GM21576 (cell line): ENCODE results near the gene ASGR2.

Experiments used
- ATAC-seq: cut with Tn5 transposase; IDR thresholded peaks from one replicate; pipeline ENCODE4 v1.9.1; 2021; ENCODE audit warnings: mild to moderate bottlenecking, moderate library complexity; ENCODE audit not compliant: unreplicated experiment

ASGR2 gene

DNA sequence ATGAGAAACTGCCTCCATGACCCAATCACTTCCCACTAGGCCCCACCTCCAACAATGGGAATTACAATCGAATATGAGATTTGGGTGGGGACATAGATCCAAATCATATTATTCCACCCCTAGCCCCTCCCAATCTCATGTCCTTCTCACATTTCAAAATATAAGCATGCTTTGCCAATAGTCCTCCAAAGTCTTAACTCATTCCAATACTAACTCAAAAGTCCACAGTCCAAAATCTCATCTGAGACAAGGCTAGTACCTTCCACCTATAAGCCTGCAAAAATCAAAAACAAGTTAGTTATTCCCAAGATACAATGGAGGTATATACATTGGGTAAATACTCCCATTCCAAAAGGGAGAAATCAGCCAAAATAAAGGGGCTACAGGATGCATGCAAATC is 47.4 kb downstream of the ASGR2 start:
- ATAC-seq: no peak

DNA sequence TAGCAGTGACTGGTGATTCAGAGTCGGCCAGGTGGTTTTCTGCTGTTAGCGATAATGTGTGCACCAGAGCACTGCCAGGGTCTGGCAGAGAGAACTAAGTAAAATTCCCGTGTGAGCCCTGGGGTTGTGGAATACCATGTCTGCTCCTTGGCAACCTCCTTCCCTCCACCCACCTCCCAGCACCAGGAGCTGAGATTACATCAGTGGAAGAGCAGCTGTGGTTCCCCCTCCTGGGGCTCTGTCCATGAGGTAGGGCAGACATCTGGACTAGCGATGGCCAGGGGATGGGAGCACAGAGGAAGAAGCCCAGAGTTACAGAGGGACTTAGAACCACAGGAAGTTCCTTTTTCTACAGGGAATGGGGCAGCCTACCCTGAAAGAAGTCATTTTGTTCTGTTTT is 50.4 kb downstream of the ASGR2 start:
- ATAC-seq: no peak

DNA sequence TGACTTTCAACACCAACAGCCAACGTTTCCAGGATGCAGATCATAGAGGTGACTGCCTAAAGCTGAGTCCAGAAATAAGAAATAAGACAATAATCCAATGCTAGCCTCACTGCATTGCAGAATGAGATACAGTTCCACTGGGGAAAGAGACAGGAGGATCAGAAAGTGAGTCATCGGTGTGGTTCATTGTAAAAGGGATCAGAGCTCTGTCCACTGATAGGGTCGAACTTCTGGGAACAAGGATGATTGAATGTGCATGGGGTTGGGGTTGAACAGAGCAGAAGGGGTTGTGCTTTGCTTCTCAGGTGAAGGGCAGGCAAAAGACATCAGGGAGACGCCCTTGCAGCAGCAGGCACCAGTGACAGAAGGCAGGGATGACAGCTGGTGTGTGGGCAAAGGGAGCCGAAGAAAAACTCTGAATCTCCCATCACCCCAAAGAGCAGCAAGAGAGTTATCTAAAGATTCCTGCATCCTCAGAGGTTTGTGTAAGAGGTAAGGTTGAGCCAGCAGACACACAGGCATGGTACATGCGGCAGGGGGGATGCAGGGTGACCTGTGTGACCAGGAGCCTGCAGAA is 51.0 kb downstream of the ASGR2 start:
- ATAC-seq: no peak

DNA sequence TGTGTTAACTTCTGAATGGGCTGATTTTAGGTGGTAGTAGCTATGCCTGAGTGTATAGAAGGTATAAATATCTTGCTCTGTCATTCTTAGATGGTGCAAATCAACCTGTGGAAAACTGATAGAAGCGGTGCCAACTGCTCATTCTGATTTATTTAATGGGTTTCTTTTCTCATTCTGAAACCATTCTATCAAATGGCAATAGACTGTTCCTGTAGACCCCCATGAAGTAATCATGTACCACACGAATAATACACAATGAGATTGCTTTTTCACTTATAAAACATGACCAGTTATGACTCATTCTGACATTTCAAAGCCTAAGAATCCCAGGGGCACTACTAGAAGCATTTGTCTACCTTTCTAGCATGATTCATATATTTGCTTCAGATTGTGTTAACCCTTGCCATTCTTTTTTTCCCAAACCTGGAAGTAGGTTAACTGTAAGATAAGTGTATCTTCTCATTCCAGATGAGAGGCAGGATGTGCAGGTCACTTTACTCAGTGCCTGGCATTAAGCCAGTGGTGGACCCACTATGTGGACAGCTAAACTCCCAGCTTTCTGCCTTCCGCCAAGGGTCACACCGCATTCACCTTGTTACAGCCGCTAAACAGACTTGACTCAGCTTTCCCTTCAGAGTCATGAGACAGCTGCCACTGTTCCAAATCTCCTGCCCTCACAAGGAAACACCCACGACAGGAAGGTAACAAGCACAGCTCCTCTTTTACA is 54.3 kb downstream of the ASGR2 start:
- no peak for ATAC-seq

DNA sequence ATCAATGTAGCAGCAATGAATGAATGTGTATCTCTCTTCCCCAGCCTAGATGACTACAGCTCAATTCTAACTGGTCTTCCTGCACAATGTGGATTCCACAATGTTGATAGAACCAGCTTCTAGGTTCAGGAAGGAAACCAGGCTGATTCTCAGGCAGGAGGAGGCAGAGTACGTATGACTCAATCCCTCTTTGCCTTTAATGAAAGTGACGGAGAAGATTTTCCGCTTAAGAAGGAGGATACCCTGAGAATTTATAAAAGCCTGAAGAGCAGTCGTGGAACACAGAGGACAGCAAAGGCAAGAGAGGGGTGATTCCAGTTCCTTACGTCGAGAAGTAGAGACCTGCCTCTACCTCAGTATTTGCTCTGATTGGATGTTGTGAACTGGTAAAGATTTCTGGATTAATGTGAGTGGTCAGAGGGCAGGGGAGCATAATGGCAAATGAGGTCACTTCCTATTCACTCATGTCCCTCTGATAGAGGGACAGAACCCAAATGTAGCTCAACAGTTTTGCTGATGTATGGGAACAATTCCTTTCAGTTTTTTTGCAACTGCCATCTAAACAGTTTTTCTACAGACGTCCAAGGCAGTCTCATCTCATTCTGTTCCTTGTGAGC is 55.7 kb downstream of the ASGR2 start:
- ATAC-seq: no peak

DNA sequence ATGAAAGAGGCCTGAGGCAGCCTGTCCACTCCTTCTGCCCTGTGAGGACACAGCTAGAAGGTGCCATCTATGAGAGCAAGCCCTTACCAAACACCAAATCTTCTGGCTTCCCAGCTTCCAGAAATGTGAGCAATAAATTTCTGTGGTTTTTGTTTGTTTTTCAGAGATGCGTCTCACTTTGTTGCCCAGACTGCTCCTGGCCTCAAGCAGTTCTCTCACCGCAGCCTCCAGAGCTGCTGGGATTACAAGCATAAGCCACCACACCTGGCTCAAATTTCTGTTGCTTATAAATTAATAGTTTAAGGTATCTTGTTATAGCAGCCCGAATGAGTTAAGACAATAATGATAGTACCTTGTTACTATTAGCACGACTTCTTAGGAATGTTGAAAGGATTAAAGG is 58.2 kb downstream of the ASGR2 start:
- ATAC-seq: no peak
